Non-pigmented ciliary epithelial cell (primary cell): ENCODE results near the gene PDZRN3.

ENCODE experiments used
- DNase-seq: peaks from one replicate; pipeline ENCODE4 v3.0.0-alpha.2; 2010; ENCODE audit warnings: low read depth

PDZRN3 gene

DNA sequence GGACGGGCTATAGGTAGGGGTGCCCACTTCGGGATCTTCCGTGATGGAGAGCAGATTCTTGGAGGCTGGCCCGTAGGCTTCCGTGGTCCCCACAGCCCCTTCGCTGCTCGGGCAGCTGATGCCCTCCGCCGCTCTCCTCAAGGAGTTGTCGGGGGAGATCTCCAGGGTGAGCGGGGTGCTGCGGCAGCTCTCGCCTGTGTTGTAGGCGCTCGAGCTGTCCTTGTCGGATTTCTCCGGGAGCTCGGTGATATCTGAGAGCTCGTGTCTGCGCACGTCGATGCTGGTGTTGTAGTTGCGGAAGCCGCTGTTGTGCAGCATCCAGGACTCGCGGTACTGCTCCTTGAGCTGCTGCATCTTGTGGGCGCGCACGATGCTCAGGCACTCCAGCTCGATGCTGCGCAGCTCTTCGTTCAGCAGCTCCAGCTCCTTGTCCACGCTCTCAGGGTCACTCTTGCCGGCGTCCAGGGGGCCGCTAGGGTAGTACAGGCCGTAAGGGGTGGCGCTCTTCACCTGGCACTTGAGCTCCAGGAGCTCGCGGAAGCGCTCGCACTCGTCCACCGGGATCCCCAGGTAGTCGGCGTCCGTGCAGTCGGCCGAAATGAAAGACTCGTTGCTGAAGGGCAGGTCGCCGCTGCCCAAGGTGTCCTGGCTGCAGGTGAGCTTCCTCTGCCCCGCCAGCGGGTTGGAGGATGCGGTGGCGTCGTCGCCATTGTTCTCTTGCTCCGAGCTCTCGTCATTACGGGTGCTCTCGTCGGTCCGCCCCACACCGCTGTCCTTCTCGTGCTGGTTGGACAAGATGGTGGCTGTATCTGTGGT lies 240.4 kb downstream of the PDZRN3 start:
- no peak for DNase-seq

DNA sequence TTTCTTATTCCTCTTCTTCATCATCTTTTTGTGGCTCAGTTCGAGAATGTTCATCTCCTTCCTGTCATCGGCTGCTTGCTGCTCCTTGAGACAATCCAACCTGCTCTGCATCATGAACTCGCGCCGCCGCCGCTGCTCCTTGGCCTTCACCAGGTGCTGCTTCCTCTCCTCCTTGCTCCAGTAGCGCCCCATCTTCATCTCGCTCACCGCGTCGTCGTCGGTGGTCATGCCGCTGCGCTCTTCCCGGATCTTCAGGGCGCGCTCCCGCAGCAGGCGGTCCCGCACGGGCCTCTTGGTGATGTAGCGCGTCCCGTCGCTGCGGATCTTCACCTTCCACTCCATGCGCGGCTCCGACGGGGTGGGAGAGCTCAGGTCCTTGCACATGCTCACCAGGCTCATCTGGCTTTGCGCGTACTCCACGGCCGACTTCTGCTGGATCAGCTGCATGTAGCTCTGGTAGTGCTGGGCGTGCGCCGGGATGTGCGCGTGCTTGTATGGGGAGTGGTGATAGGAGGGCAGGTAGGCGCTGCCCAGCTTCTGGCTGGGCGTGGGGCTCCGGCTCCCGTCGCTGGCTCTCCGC lies 241.2 kb downstream of the PDZRN3 start:
- no peak for DNase-seq

DNA sequence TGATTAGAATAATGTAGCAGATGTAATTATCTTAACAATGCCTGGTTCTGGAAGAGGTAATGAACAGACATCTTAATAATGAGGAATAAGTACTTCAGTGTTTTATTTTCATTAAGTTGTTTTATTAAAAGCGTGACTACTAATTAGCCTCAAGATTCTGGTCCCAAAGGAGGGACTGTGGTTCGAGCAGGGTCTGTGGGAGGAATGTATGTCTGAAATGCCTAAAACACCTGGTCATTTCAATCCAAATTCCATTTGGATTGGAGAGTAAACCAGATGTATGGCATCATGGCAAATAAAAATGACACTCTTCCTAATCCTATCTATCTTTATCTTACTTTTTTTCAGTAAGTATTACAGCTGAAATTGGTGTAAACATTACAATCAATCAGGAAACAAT lies 243.2 kb downstream of the PDZRN3 start:
- no peak for DNase-seq

GRCh38 chr3:73380735-73381532 lies 243.8 kb downstream of the PDZRN3 start:
- no peak for DNase-seq

- no peak for DNase-seq
Observed at GRCh38 chr3:73379465-73379864, 245.3 kb downstream of the PDZRN3 start.

DNA sequence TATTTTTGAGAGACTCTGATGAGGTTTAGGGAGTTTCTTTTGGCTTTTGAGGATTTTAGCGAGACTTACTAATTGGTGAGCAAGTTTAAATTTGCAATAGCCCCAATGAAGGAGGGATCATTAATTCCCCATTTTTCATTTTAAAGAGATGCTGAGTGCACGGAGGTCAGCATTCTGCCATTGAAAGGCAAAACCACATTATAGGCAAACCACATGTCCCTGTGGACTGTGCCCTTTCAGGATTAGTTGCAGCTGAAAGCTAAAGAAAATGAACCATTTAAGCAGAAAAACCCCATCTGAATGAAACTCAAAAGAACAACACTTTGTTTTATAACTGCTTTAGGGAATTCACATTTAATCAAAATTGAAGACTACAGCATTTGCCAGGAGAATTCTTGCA lies 246.5 kb downstream of the PDZRN3 start:
- no peak for DNase-seq

DNA sequence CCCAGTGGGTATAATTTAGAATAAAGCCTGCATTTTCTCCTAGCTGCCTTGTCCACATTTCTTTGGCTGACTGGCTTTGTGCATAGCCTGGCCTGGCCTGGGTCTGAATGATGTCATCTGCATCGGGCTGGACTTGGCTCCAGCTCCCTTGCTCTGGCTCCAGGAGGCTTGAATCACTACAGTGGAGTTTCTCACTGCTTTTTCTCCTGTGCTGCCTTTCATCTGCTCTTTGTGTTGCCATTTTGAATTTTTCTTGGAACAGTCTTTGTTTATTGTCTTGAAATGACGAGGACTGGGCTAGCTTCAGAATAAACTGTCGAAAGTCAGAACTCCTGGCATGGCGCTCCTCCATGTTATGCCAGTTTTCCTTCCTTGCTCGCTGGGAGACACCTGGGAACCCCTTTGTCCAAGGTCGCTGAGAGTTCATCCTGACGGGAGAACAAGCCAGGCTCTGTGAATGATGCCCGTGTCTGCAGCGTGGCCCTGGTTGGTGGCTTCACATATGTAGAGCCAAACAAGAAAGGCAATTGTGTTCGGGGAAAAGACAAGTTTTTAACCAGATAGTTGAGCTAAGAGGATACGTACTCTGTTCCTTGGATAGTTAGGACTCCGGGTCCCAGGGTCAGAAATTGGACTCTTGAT lies 258.9 kb downstream of the PDZRN3 start:
- no peak for DNase-seq

GRCh38 chr3:73364517-73364916 lies 260.2 kb downstream of the PDZRN3 start:
- no peak for DNase-seq

DNA sequence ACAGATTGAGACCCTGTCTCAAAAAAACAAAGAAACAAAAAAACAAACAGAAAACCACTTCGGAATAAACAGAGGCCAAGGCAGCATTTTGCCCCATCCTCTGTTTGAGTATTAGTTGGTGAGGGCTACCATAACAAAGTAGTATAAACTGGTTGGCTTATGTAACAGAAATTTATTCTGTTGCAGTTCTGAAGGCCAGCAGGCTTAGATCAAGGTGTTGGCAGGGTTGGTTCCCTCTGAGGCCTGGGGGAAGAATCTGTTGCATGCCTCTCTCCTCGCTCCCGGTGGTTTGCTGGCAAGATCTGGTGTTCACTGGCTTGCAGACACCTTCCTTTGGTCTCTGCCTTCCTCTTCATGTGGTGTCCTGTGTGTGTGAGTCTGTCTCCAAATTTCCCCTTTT lies 261.6 kb downstream of the PDZRN3 start:
- no peak for DNase-seq

DNA sequence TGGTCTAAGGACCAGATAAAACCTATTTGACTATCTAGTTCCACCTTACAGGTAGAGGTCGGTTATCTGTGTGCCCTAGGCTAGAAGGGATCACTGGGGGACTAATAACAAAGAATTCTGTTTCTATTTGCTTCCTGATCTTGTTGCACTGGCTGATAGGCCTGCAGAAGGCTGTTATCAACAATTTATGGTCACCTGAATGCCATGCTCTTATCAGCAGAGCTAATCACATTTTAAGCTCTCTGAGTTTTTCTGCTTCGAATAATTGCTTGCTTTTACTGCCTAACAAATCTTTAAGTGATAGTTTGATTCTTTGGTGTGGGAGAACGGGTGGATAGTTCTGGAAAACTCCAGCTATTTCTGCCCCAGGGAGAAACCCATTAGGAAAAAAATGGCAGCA lies 263.1 kb downstream of the PDZRN3 start:
- DNase-seq = no peak

DNA sequence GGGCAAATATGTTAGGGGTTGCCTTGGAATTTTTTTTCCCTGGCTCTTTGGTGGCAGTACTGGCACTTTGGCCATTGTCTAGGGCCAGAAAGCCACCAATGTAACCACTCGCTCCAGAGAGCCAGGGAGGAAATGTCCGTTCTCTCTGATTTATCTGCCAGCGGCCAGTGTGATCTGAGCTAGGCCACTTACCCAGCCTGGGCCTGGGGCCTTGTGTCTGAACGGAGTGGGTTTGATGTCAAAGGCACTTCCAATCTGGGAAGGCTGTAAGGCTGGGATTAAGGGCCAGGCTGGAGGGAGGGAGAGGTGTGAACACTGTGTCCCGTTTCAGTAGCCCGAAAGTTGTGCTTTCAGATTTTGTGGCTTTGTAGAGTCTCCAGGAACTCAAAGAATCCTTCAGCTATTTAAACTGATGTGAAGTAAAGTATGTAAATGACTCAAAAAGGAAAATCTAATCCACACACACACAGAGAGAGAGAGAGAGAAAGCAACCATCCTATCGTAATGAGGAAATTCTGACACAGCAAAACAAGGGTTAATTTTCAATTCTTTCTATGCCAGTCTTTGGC lies 271.0 kb downstream of the PDZRN3 start:
- DNase-seq = no peak

DNA sequence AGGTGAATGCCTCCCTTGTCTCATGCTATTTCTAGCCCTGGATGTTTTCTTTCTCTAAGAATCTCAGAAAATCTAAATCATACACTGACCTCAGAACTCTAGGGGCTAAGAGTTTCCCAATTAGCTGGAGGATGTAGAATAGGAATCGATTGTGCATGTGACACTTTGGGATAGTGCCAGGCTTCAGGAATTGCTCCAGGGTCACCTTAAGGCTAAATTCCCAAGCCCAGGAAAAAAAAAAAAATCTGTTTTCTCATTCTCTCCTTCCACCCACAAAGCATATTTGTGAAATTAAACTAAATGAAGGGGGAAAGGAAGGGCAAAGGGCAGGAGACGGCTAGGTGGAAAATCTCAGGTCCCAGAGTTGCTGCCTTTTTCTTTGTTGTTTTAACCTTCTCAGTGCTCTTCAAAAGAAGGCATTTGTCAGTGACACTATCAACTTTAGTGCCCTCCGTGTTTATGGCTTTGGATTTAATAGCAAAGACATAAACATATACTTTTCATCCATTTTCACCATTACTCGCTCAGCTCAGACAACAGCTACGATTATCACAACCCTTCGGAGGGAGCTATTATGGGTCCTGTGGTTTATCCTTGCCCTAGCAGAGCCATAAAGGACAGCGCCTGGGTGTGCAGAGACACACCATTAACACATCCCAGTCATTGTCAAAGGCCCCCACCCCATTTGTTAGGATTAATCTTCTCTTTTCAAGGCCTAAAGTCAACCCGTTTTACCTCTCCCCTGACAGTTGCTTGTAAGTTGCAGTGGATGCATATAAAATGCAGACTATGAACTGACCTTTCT lies 271.7 kb downstream of the PDZRN3 start:
- DNase-seq = no peak

DNA sequence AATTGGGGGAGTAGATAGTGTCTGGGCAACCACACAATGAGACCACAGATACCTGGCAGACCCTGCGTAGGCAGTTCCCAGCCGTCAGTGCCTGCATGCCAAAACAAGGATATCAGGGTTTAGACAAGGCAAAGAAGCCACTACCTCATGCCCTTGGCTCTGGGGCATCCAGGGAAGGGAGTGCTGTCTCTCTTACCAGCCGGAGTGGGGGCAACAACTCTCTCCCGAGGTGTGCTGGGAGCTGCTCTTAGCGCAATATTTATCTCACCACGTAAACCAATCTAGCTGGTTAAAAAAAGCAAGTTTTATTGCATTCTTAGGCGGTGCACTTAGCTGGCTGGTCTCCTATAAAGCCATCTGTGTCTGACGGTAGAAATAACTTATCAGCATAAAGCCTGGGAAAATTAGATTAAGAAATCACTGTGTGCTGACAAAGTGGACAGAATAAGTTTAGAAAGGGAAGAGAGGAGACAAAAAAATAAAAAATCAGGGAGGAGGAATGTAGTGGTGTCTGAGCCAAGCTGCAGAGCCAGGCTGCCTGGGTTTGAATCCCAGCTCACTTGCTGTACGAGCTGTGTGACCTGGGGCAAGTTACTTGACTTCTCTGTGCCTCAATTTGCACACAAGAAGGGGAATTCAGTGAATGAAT lies 273.2 kb downstream of the PDZRN3 start:
- no peak for DNase-seq

- no peak for DNase-seq
Observed at GRCh38 chr3:73350996-73351395, 273.7 kb downstream of the PDZRN3 start.

GRCh38 chr3:73349657-73350056 lies 275.1 kb downstream of the PDZRN3 start:
- DNase-seq = no peak

DNA sequence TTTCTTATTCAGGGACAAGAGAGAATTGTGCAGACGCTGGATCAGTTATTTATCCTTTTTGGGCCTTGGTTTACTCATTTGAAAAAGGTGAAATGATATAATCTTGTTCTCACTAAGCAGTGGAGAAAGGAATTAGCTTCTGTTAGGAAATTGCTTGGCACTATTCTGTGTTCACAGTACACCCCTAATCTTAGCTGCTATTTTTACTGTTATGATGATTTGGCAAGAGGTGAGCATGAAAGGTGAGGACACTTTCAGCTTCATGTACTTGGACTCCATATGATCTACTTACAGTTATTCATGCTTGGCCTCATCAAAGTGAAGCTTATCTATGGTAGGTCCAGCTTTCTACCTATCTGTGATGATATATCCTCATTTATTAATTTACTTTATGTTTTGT lies 282.7 kb downstream of the PDZRN3 start:
- no peak for DNase-seq

GRCh38 chr3:73341272-73341935 lies 283.3 kb downstream of the PDZRN3 start:
- no peak for DNase-seq

DNA sequence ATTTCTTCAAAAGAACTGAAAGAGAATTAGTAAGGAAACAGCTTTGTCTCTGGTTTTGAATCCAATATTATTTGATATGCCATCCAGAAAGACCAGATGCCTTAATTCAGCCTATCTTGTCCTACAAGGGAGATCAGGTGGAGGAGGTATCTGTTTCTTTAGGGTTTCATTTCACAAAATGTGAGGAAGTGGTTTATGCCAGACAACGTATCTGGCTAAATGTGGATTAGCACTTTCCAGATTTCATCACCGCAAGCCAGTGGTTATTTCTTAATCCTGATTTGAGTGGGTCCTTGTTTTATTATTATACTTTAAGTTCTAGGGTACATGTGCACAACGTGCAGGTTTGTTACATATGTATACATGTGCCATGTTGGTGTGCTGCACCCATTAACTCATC lies 292.2 kb downstream of the PDZRN3 start:
- DNase-seq = no peak
